NCI-H2196 treated with DMSO at 0.1 percent for 48 hours (cell line): ENCODE results near the gene BAAT.

Source experiments
- DNase-seq: peaks from one replicate; lab custom pipeline; 2025; ENCODE audit not compliant: unreplicated experiment; lab: John Stamatoyannopoulos, UW

The BAAT gene

GRCh38 chr9:101324245-101324804, 60.5 kb downstream of the BAAT start:
- DNase-seq = no peak

- DNase-seq = no peak
These were observed 61.7 kb downstream of the BAAT start for GRCh38 chr9:101323129-101323528.

GRCh38 chr9:101317735-101318134, 67.1 kb downstream of the BAAT start:
- no peak for DNase-seq

GRCh38 chr9:101315112-101315450, 69.7 kb downstream of the BAAT start:
- DNase-seq = no peak

GRCh38 chr9:101312661-101313060, 72.1 kb downstream of the BAAT start:
- DNase-seq = no peak

GRCh38 chr9:101311758-101312420, 72.9 kb downstream of the BAAT start:
- DNase-seq = peak; percentile 82

GRCh38 chr9:101311191-101311590, 73.6 kb downstream of the BAAT start:
- no peak for DNase-seq
